IPS DF 6.9 (cell line): ENCODE measurements around the gene TNNC1.
A peak's percentile ranks its signal among the peaks of the same experiment; 100 is the strongest.

Experiments used
- DNase-seq: peaks from one replicate; pipeline ENCODE4 v3.0.0-alpha.2; 2013; ENCODE audit warnings: low read depth, low spot score
- H3K27ac ChIP-seq: one replicate; pipeline ENCODE4 v1.5.1; 2013; ENCODE audit warnings: low read length, control low read depth
- H3K27me3 ChIP-seq: 2 replicates; pipeline ENCODE4 v1.6.1; 2013; ENCODE audit warnings: mild to moderate bottlenecking, low read length; ENCODE audit not compliant: control insufficient read depth, insufficient read depth
- H3K36me3 ChIP-seq: 2 replicates; pipeline ENCODE4 v1.6.1; 2013; ENCODE audit warnings: low read length; ENCODE audit not compliant: control insufficient read depth, insufficient read depth
- H3K4me1 ChIP-seq: 2 replicates; pipeline ENCODE4 v1.6.1; 2013; ENCODE audit warnings: low read length; ENCODE audit not compliant: control insufficient read depth, insufficient read depth
- H3K4me3 ChIP-seq: 2 replicates; pipeline ENCODE4 v1.5.1; 2013; ENCODE audit warnings: mild to moderate bottlenecking, low read length
- H3K9me3 ChIP-seq: 2 replicates; pipeline ENCODE4 v1.6.1; 2013; ENCODE audit warnings: low read length, inconsistent platforms; ENCODE audit not compliant: control insufficient read depth, insufficient read depth
- WGBS: extraction: QIAGEN DNeasy Blood & Tissue Kit; methylation state at CpG from one replicate; pipeline ENCODE4 v1.1.7; 2013; ENCODE audit warnings: mixed read lengths, missing lambda C conversion rate; ENCODE audit not compliant: insufficient read length, insufficient coverage; 5-methylcytosine and 5-hydroxymethylcytosine counted together

Gene TNNC1

GRCh38 chr3:52455283-52456168, 1.7 kb upstream of the TNNC1 start, which contains the start of gene NISCH:
NISCH (plus strand) TSS chr3:52455604; CDS start chr3:52455642, 38 bp downstream.
- Histone ChIP-seq H3K27ac (no peak within 1 kb of the TSS), H3K9me3 (no peaks in the 10 kb centered on the region), H3K36me3 (peaks cover 8% of the 10 kb centered on the region; the same call in 1 of the 2 replicates), H3K27me3 (no peaks in the 10 kb centered on the region), H3K4me3 (peak within 1 kb of the TSS; percentile 97), H3K4me1 (peaks cover 10% of the 10 kb centered on the region)
- no CpG with 5 or more reads among the region's 86 CpGs for WGBS
- no peak for DNase-seq

- Histone ChIP-seq H3K27ac (no peak overlapping the region), H3K36me3 (peaks cover 8% of the 10 kb centered on the region; the same call in 1 of the 2 replicates), H3K9me3 (no peaks in the 10 kb centered on the region), H3K4me1 (peaks cover 16% of the 10 kb centered on the region), H3K27me3 (no peaks in the 10 kb centered on the region), H3K4me3 (peak overlapping the region; percentile 97; the same call in 1 of the 2 replicates)
- no CpG with 5 or more reads among the region's 11 CpGs for WGBS
- no peak for DNase-seq
Observed at GRCh38 chr3:52454938-52455282, 1.1 kb upstream of the TNNC1 start.

GRCh38 chr3:52454250-52454937, 553 bp upstream of the TNNC1 start:
- Histone ChIP-seq H3K27ac (no peak overlapping the region), H3K9me3 (no peaks in the 10 kb centered on the region), H3K4me3 (no peak overlapping the region), H3K36me3 (peaks cover 8% of the 10 kb centered on the region; the same call in 1 of the 2 replicates), H3K27me3 (no peaks in the 10 kb centered on the region), H3K4me1 (peaks cover 16% of the 10 kb centered on the region)
- WGBS: no CpG with 5 or more reads among the region's 8 CpGs
- no peak for DNase-seq

DNA sequence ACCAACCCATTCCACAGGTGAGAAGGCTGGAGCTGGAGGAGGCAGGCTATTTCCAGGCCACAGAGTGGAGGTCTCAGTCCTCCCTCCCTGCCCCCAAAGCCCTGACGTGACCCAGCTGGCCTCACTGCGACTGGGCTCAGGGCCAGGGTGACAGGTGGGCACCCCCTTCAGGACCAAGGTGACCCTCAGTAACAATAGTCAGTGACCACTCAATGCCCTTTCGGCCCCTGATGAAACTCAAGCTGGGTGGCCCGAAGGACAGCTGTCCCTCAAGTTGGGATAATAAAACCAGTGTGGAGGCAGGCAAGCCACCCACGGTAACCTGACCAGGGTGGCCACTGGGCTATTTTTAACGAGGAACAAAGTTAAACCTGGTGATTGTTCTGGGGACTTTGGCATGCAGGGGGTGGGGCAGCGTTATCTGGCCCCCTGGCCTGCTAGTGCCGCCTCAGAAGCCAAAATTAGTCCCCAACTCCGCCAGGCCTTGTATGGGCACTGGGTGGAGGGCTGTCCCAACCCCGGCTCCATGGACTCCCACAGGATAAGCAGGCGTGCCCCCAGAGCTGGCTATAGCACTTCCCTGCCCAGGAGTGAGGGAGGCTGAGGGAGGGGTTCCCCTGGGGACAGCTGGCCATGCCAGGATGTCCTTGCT, 1.1 kb downstream of the TNNC1 start:
- H3K27me3 ChIP-seq: no peaks in the 10 kb centered on the region
- H3K4me1 ChIP-seq: peaks cover 16% of the 10 kb centered on the region
- H3K36me3 ChIP-seq: no peaks in the 10 kb centered on the region
- no peak for DNase-seq
- H3K27ac ChIP-seq: no peak overlapping the region
- H3K4me3 ChIP-seq: no peak overlapping the region
- WGBS: no CpG with 5 or more reads among the region's 11 CpGs
- no peaks in the 10 kb centered on the region for H3K9me3 ChIP-seq

GRCh38 chr3:52452126-52452525, 1.7 kb downstream of the TNNC1 start:
- no peak for DNase-seq
- WGBS: no CpG with 5 or more reads among the region's 6 CpGs
- H3K27ac ChIP-seq: no peak overlapping the region
- no peaks in the 10 kb centered on the region for H3K9me3 ChIP-seq
- H3K27me3 ChIP-seq: no peaks in the 10 kb centered on the region
- H3K36me3 ChIP-seq: no peaks in the 10 kb centered on the region
- peaks cover 16% of the 10 kb centered on the region for H3K4me1 ChIP-seq
- H3K4me3 ChIP-seq: no peak overlapping the region

DNA sequence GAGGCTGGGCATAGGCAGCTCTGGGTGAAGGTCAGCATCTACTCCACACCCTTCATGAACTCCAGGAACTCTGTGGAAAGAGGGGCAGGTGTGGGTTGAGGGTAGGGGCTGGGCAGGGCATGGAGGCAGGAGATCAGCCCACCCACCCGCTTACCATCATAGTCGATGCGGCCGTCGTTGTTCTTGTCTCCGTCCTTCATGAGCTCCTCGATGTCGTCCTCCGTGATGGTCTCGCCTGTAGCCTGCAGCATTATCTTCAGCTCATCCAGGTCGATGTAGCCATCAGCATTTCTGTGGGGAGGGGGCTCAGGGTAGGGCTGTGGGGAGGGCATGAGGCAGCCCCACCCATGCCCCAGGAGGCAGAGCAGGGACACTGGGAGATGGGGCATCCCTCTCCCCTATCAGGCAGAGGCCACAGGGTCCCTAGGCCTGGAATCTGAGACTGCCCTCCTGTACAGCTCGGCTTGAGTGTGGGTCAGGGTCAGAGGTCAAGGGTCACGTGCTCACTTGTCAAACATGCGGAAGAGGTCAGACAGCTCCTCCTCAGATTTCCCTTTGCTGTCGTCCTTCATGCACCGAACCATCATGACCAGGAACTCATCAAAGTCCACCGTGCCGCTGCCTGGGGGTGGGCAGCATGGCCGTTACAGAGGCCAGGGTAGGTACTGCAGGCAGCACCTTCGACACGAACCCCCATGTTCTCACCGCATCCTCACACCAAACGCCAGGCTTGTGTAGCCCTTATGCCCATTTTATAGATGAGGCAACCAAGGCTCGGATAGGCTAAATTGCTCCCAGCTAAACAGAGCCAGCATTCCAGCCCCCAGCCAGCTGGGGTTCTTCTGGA, 2.4 kb downstream of the TNNC1 start:
- H3K36me3 ChIP-seq: no peaks in the 10 kb centered on the region
- no peaks in the 10 kb centered on the region for H3K27me3 ChIP-seq
- no peak overlapping the region for H3K4me3 ChIP-seq
- peaks cover 14% of the 10 kb centered on the region for H3K4me1 ChIP-seq
- H3K27ac ChIP-seq: no peak overlapping the region
- WGBS: no CpG with 5 or more reads among the region's 24 CpGs
- DNase-seq: no peak
- H3K9me3 ChIP-seq: no peaks in the 10 kb centered on the region

DNA sequence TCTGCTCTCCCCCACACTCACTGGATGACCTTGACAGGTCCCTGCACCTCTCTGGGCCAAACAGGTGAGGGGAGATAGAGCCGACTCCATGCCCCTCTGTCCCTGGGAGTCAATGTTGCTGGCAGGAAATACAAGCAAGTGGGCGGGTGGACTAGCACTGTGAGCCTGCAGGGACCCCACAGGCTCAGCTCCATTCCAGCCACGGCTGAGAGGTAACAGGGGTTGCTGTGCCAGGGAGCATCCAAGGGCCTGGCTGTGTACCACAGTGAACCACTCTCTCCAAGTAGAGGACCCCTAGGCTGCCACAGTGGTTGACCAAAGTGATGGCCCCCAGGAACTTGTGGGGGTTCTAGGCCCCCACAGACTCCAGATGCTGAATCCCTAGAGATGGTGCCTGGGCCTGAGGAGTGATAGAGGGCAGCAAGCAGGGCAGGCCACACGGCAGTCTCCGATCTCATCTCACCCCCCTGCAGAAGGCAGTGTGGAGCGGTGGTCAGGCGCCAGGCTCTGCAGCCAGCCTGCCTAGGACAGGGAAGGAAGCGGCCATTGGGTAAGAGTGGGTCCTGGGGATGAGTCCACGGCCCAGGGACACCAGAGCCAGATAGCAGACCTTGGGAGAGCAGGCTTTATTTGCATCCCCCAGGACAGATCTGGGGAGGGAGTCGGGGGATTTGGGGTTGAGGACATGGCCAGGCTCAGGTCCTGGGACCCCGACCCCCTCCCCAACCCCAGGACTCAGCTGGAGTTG, 3.2 kb downstream of the TNNC1 start:
- no peak overlapping the region for H3K27ac ChIP-seq
- WGBS: no CpG with 5 or more reads among the region's 11 CpGs
- no peak for DNase-seq

DNA sequence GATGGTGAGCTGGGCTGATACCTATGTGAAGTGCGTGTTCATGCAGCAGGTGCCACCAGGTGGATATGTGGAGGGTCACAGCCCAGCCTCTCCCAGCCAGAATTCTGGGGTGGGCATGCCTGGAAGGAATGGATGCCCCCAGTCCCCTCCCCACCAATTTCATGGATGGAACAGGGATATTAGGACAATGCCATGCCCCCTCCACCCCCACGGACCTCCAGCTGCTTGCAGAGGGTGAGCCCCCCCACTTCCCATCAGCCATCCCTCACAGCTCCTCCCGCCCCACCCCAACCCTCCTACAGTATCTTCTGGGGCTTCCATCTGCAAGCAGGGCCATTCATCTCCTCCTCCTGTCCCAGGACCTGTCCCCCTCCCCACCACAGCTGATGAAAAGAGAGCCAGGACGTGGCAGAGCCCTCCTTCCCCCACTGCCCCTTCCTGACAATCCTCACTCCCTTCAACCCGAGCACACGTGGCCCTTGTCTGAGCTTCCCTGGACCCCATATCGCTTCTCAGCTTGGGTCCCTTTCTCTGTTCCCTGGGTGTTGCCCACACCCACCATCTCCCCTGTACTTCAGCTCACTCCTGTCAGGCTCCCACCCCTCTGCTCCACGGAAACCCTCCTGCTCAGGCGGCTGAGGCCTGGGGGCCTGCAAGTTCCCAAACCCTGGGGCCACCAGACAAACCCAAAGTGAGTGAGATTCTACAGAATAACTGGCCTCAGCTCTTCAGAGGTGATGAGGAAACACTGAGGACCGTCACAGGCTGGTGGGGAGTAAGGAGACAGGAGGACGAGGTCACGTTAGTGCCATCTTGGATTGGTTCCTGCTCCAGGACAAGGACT, 6.1 kb downstream of the TNNC1 start:
- no peak overlapping the region for H3K4me3 ChIP-seq
- WGBS: no CpG with 5 or more reads among the region's 12 CpGs
- H3K36me3 ChIP-seq: no peaks in the 10 kb centered on the region
- H3K9me3 ChIP-seq: no peaks in the 10 kb centered on the region
- no peak for DNase-seq
- no peak overlapping the region for H3K27ac ChIP-seq
- H3K4me1 ChIP-seq: peaks cover 10% of the 10 kb centered on the region
- H3K27me3 ChIP-seq: no peaks in the 10 kb centered on the region

More for the DNA sequence above, 3.2 kb downstream of the TNNC1 start:
- Histone ChIP-seq H3K36me3 (no peaks in the 10 kb centered on the region), H3K27me3 (no peaks in the 10 kb centered on the region), H3K4me3 (no peak overlapping the region), H3K9me3 (no peaks in the 10 kb centered on the region), H3K4me1 (peaks cover 14% of the 10 kb centered on the region)
